Ascending aorta (tissue), 2 donors: Measurements from ENCODE around the gene TPM2. TPM values are rescaled to one million over a fixed set of nuclear protein-coding genes. Genes with fewer than 3 reads are reported as not detected.
A peak's percentile ranks its signal among the peaks of the same experiment; 100 is the strongest.

Experiments used
- DNase-seq, 2 donors: peaks; one replicate each; pipeline ENCODE4 v3.0.0-alpha.2; 2019; ENCODE audit warnings: low spot score in 2 of 2
- H3K27ac ChIP-seq, 2 donors: fragments of 200-600 bp; sonication (generic); one replicate each; pipeline ENCODE4 v1.5.1; 2016 to 2017; ENCODE audit warnings: mild to moderate bottlenecking in 1 of 2
- H3K27me3 ChIP-seq: fragments of 200-600 bp; sonication (generic); one replicate; pipeline ENCODE4 v1.5.1; 2017
- H3K36me3 ChIP-seq, 2 donors: fragments of 200-600 bp; sonication (generic); one replicate each; pipeline ENCODE4 v1.5.1; 2016
- H3K4me1 ChIP-seq, 2 donors: fragments of 200-600 bp; sonication (generic); one replicate each; pipeline ENCODE4 v1.5.1; 2016 to 2017; ENCODE audit warnings: mild to moderate bottlenecking in 1 of 2
- H3K4me3 ChIP-seq, 2 donors: fragments of 200-600 bp; sonication (generic); one replicate each; pipeline ENCODE4 v1.5.1; 2016 to 2017; ENCODE audit warnings: mild to moderate bottlenecking in 1 of 2
- H3K9me3 ChIP-seq, 2 donors: fragments of 200-600 bp; sonication (generic); one replicate each; pipeline ENCODE4 v1.5.1; 2016
- CTCF ChIP-seq, 3 experiments: fragments of 200-600 bp in 2 of 3; fragments of 450-650 bp in 1 of 3; sonication (generic) in 2 of 3; IDR thresholded peaks; one replicate each; pipeline ENCODE4 v1.5.1; 2016 to 2019; ENCODE audit warnings: antibody characterized with exemption in 3 of 3, mild to moderate bottlenecking in 1 of 3, moderate library complexity in 1 of 3
- intact Hi-C: fragments of 100-400 bp; cut with DNase I; formaldehyde crosslinking; loops from one replicate; pipeline ENCODE4 v1.15.1; 2023
- total RNA-seq: library from RNA; depleted of rRNA; stranded (reverse); fragments of >200 nt; gene quantifications from one replicate; pipeline ENCODE4 v1.1.0, GENCODE V29; 2016

The TPM2 gene
- total RNA-seq, 1 donor from 2014 or later, result 1,923 TPM

GRCh38 chr9:35729700-35730485 is 40.2 kb upstream of the TPM2 start:
- intact Hi-C loops, result loop anchor here (5.0 to 10.0 kb wide), 3 partner anchors 128 to 615 kb away; partner anchors contain the start of gene ATOSB
- peaks cover 20 to 36% of the 10 kb centered on the region in 2 donors for H3K4me1 ChIP-seq
- H3K27ac ChIP-seq, result peak overlapping the region; percentile 98 to 99
- peaks cover 14 to 18% of the 10 kb centered on the region in 2 donors for H3K36me3 ChIP-seq
- H3K4me3 ChIP-seq, result peak overlapping the region; percentile 74 to 81
- peak; percentile 45 to 62 (median 46) for TF ChIP-seq CTCF (IDR thresholded peaks at IDR 0.05)
- H3K27me3 ChIP-seq, result no peaks in the 10 kb centered on the region
- DNase-seq, result peak in 1 of 2 donors; percentile 85
- H3K9me3 ChIP-seq, result no peaks in the 10 kb centered on the region

GRCh38 chr9:35729101-35729500 is 39.4 kb upstream of the TPM2 start:
- DNase-seq, result no peak
- no peaks in the 10 kb centered on the region for H3K27me3 ChIP-seq
- peaks cover 20 to 30% of the 10 kb centered on the region in 2 donors for H3K4me1 ChIP-seq
- no peaks in the 10 kb centered on the region for H3K9me3 ChIP-seq
- no peak for TF ChIP-seq CTCF (IDR thresholded peaks at IDR 0.05)
- intact Hi-C loops, result loop anchor here (5.0 to 10.0 kb wide), 2 partner anchors 127 to 244 kb away; no protein-coding TSS in a partner anchor
- peak overlapping the region; percentile 74 to 81 for H3K4me3 ChIP-seq
- H3K36me3 ChIP-seq, result peaks cover 16 to 24% of the 10 kb centered on the region in 2 donors
- H3K27ac ChIP-seq, result peak overlapping the region; percentile 98 to 99

- peak overlapping the region; percentile 74 to 81 for H3K4me3 ChIP-seq
- intact Hi-C loops, result loop anchor here (1.0 to 10.0 kb wide), 3 partner anchors 69 to 244 kb away; no protein-coding TSS in a partner anchor
- peaks cover 12 to 24% of the 10 kb centered on the region in 2 donors for H3K4me1 ChIP-seq
- no peaks in the 10 kb centered on the region for H3K27me3 ChIP-seq
- peak overlapping the region; percentile 98 to 99 for H3K27ac ChIP-seq
- peak; percentile 78 to 95 for DNase-seq
- H3K36me3 ChIP-seq, result peaks cover 23 to 32% of the 10 kb centered on the region in 2 donors
- H3K9me3 ChIP-seq, result no peaks in the 10 kb centered on the region
- no peak for TF ChIP-seq CTCF (IDR thresholded peaks at IDR 0.05)
Measured at GRCh38 chr9:35728041-35728971, 38.6 kb upstream of the TPM2 start.

GRCh38 chr9:35727676-35728040 is 37.9 kb upstream of the TPM2 start:
- no peak for TF ChIP-seq CTCF (IDR thresholded peaks at IDR 0.05)
- peaks cover 11 to 20% of the 10 kb centered on the region in 2 donors for H3K4me1 ChIP-seq
- intact Hi-C loops, result loop anchor here (1.0 to 10.0 kb wide), 4 partner anchors 37 to 243 kb away; no protein-coding TSS in a partner anchor

GRCh38 chr9:35726931-35727330 is 37.2 kb upstream of the TPM2 start:
- Histone ChIP-seq H3K4me1 (peaks cover 11 to 20% of the 10 kb centered on the region in 2 donors), H3K36me3 (peaks cover 37 to 45% of the 10 kb centered on the region in 2 donors), H3K9me3 (no peaks in the 10 kb centered on the region), H3K27me3 (no peaks in the 10 kb centered on the region), H3K4me3 (peak overlapping the region; percentile 74 to 81), H3K27ac (peak overlapping the region; percentile 98 to 99)
- DNase-seq, result peak; percentile 60 to 90
- intact Hi-C loops, result loop anchor here (1.0 to 10.0 kb wide), 4 partner anchors 30 to 242 kb away; no protein-coding TSS in a partner anchor
- peak in 2 of 3 experiments; percentile 31 to 50 for TF ChIP-seq CTCF (IDR thresholded peaks at IDR 0.05)

More at GRCh38 chr9:35727676-35728040, 37.9 kb upstream of the TPM2 start:
- peaks cover 30 to 38% of the 10 kb centered on the region in 2 donors for H3K36me3 ChIP-seq
- no peaks in the 10 kb centered on the region for H3K27me3 ChIP-seq
- no peak for DNase-seq
- peak overlapping the region; percentile 74 to 81 for H3K4me3 ChIP-seq
- H3K27ac ChIP-seq, result peak overlapping the region; percentile 98 to 99
- H3K9me3 ChIP-seq, result no peaks in the 10 kb centered on the region
